Colonic mucosa (tissue), 4 donors: ENCODE measurements around the gene ROR2. TPM values are rescaled to one million over a fixed set of nuclear protein-coding genes. Genes with fewer than 3 reads are reported as not detected.

Experiments used
- DNase-seq: peaks from one replicate; pipeline ENCODE4 v3.0.0-alpha.2; 2020
- H3K27ac ChIP-seq: fragments of 200-600 bp; one replicate; pipeline ENCODE4 v1.8.0; 2021
- H3K27me3 ChIP-seq: fragments of 200-600 bp; one replicate; pipeline ENCODE4 v1.8.0; 2021
- H3K36me3 ChIP-seq: fragments of 200-600 bp; one replicate; pipeline ENCODE4 v1.8.0; 2021
- H3K4me1 ChIP-seq: fragments of 200-600 bp; one replicate; pipeline ENCODE4 v1.8.0; 2021; ENCODE audit warnings: mild to moderate bottlenecking
- H3K4me3 ChIP-seq: fragments of 200-600 bp; one replicate; pipeline ENCODE4 v1.8.0; 2021
- H3K9ac ChIP-seq, 2 donors: one replicate each; pipeline ENCODE4 v1.7.0; 2013; ENCODE audit warnings: control low read depth in 2 of 2, low read depth in 2 of 2, low read length in 2 of 2
- H3K9me3 ChIP-seq: fragments of 200-600 bp; one replicate; pipeline ENCODE4 v1.8.0; 2021
- intact Hi-C: fragments of 100-400 bp; cut with DNase I; formaldehyde crosslinking; loops from one replicate; pipeline ENCODE4 v1.14.1; 2022
- total RNA-seq, 2 donors: library from RNA; stranded (reverse); fragmentation: NEBNext Ultra II Directional in 1 of 2; extraction: Animal tissue kit (Norgen Biotek cat#: 25700) in 1 of 2; gene quantifications; one replicate each; pipeline ENCODE4 v1.2.1, GENCODE V29; 2021
- TF ChIP-seq, protein P1 (sequence below): fragments of 200-600 bp; IDR thresholded peaks from one replicate; pipeline ENCODE4 v1.8.0; 2022; ENCODE audit warnings: antibody characterized with exemption, mild to moderate bottlenecking
- donor health status: healthy.
- donor health status: DM: no; HTN: no; CAD: no.
- donor health status: DM: no; HTN: no; CAD: no.

Gene ROR2
- total RNA-seq, 2 donors from 2014 or later: 1.7 to 9.1 TPM

GRCh38 chr9:91734371-91734981 lies 215.6 kb downstream of the ROR2 start:
- Histone ChIP-seq H3K9me3 (no peaks in the 10 kb centered on the region), H3K4me1 (no peaks in the 10 kb centered on the region), H3K36me3 (no peaks in the 10 kb centered on the region), H3K27ac (no peak overlapping the region), H3K27me3 (no peaks in the 10 kb centered on the region), H3K4me3 (no peak overlapping the region), H3K9ac (no peak overlapping the region)
- TF ChIP-seq, protein P1, sequence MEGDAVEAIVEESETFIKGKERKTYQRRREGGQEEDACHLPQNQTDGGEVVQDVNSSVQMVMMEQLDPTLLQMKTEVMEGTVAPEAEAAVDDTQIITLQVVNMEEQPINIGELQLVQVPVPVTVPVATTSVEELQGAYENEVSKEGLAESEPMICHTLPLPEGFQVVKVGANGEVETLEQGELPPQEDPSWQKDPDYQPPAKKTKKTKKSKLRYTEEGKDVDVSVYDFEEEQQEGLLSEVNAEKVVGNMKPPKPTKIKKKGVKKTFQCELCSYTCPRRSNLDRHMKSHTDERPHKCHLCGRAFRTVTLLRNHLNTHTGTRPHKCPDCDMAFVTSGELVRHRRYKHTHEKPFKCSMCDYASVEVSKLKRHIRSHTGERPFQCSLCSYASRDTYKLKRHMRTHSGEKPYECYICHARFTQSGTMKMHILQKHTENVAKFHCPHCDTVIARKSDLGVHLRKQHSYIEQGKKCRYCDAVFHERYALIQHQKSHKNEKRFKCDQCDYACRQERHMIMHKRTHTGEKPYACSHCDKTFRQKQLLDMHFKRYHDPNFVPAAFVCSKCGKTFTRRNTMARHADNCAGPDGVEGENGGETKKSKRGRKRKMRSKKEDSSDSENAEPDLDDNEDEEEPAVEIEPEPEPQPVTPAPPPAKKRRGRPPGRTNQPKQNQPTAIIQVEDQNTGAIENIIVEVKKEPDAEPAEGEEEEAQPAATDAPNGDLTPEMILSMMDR: peak; percentile 94
- DNase-seq: peak; percentile 74
- intact Hi-C loops: no loop called here

DNA sequence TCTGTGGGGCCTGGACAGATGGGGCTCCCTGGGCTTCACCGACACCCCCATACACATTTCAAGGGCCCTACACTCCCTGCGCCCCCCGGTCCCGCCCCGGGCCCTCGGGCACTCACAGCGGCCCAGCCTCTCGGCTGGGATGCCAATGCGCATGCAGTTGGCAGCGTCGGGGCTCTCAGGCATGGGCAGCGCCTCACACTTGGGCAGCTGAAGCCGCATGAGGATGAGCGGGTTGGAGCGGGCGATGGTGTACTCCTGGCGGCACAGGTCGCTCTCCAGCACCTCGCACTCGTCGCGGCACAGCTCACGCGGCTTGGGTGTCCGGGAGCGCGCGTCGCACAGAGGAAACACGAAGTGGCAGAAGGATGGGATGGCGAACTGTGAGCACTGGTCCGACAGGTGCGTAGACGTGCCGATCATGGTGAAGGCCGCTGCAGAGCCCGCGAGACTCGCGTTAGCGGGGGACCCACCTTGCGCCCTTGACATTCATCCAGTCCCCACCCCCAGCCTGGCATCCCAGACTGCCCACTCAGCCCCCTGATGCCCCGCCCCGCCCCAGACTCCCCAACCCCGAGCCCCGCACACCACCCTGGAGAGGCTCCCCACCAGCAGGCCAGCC lies 216.9 kb downstream of the ROR2 start:
- Histone ChIP-seq H3K36me3 (no peaks in the 10 kb centered on the region), H3K9ac (no peak overlapping the region), H3K4me3 (no peak overlapping the region), H3K27ac (no peak overlapping the region), H3K9me3 (no peaks in the 10 kb centered on the region), H3K27me3 (no peaks in the 10 kb centered on the region), H3K4me1 (no peaks in the 10 kb centered on the region)
- intact Hi-C loops: no loop called here
- TF ChIP-seq, protein P1: no peak
- no peak for DNase-seq

DNA sequence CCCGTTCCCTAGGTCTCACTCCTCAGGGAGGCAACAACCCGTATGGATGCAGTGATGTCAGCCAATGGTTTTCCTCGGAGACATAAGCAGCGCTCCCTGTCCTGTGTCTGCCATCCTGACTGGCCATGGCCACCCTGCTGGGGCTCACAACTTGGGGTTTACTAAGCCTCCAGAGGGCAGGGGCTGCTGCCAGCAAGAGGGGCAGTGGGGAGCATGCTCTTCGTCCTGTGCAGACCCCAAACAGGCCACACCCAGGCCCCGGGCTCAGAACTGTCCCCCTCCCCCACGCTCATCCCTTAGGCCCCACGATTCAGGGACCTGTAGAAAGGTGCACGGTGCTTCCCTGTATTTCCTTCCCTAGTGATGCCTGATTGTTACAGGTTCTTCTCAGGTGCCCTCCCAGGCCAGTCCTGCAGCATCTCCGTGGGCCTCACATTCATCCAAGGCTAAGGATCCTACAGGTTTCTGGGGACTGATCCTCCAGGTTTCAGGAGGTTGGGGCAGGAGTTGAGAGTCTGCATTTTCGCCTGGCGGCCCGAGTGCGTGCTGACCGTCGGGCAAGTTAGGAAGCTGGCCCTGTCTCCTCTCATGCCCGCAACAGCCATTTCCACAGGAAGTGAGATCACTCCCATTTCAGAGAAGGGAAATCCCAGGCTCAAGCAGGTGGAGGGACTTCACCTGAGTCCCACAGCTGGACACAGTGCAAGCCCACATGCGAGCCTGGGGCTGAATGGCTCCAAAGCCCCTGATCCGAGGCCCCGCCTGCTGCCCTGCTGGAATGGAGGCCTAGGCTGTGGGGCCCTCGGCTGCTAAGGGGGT lies 217.6 kb downstream of the ROR2 start:
- no peak overlapping the region for H3K27ac ChIP-seq
- TF ChIP-seq, protein P1: no peak
- H3K4me1 ChIP-seq: no peaks in the 10 kb centered on the region
- no peak overlapping the region for H3K9ac ChIP-seq
- H3K4me3 ChIP-seq: no peak overlapping the region
- DNase-seq: no peak
- intact Hi-C loops: no loop called here
- no peaks in the 10 kb centered on the region for H3K36me3 ChIP-seq
- no peaks in the 10 kb centered on the region for H3K27me3 ChIP-seq
- H3K9me3 ChIP-seq: no peaks in the 10 kb centered on the region

GRCh38 chr9:91730806-91731205 lies 219.2 kb downstream of the ROR2 start:
- no peaks in the 10 kb centered on the region for H3K27me3 ChIP-seq

DNA sequence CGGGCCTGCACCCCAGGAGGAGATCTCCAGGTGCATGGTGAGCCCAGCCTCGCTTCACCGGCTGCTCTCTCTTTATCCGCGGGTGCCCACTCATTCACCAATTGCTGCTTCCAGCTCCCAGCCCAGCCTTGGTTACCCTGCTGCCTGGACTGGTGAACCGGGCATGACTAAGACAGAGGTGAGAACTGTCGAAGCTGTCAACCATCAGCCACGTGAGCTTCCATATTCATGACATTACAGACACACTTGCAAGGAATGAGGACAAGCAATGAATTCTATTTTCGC lies 220.5 kb downstream of the ROR2 start:
- Histone ChIP-seq H3K9ac (no peak overlapping the region), H3K36me3 (no peaks in the 10 kb centered on the region), H3K27ac (no peak overlapping the region), H3K9me3 (no peaks in the 10 kb centered on the region), H3K4me3 (no peak overlapping the region), H3K4me1 (no peaks in the 10 kb centered on the region), H3K27me3 (no peaks in the 10 kb centered on the region)
- intact Hi-C loops: no loop called here
- TF ChIP-seq, protein P1: no peak
- DNase-seq: no peak

More at GRCh38 chr9:91730806-91731205, 219.2 kb downstream of the ROR2 start:
- intact Hi-C loops: no loop called here
- Histone ChIP-seq H3K36me3 (no peaks in the 10 kb centered on the region), H3K4me3 (no peak overlapping the region), H3K9ac (no peak overlapping the region), H3K27ac (no peak overlapping the region), H3K4me1 (no peaks in the 10 kb centered on the region), H3K9me3 (no peaks in the 10 kb centered on the region)
- no peak for DNase-seq
- TF ChIP-seq, protein P1: no peak
